Metanephros (tissue), 1 donor: Measurements from ENCODE around the gene C2orf72. TPM values are rescaled to one million over a fixed set of nuclear protein-coding genes. Genes with fewer than 3 reads are reported as not detected.

Source experiments
- total RNA-seq: library from RNA; depleted of rRNA; stranded (reverse); fragments of >200 nt; gene quantifications from one replicate; pipeline ENCODE4 v1.2.3, GENCODE V29; 2014

Gene C2orf72
- total RNA-seq = 3.0 TPM

GRCh38 chr2:231037202-231037730 lies at the start of gene C2orf72:
TSS of gene C2orf72 (plus strand) at chr2:231037523. CDS start at chr2:231037566, 43 bp downstream.

GRCh38 chr2:230995821-230996220 lies 41.5 kb upstream of the C2orf72 start, which contains the start of gene SPATA3:
TSS of gene SPATA3 (plus strand) at chr2:230996121. CDS start at chr2:230996234, 113 bp downstream.

DNA sequence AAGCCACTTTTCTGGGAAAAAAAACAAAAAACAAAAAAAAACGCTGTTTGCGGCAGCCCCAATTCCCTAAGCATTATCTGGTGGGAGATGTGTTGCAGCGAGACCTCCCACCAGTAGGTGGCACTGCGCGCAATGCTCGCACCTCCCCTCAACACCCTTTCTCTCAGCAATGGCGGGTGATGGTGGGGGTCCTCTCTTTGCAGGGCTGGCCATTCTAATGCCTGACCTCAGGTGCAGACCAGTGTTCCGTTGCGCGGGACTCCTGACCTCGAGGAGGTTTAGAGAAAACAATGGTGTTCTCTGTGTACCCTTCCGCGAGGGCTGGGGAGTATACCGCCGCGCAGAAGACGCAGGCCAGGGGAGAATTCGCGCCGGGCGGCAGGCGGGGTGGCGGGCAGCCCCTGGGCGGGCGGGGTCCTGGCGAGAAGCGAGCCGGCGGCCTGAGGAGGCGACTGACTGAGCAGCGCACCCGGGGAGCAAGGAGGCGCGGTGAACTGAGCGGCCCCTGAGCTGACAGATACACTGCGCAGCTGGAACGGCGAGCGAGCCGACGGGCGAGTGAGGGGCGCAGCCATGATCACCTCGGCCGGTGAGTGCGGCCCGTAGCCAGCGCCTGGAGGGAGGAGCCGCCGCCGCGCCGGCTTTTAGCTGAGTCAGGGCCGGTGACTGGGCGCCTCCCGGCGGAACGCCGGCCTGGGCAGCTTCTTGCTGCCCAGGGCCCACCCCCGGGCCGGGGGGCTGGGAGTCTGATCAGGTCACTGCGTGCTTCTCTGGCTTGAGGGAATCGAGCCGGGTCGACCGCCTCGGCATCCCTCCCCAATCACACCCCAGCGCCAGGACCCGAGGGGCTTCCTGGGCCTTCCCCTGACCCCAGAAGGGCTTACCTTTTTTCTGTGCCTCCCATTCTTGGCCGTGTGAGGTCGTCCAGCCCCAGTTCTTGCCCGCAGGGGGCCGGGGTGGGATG lies 19.4 kb downstream of the C2orf72 start, which contains the start of gene PSMD1:
Gene PSMD1 (plus strand): TSS at position 415 of the 964 bp plus-strand sequence. CDS start 159 bp downstream, at position 574.

Other genes starting within 250 kb of the C2orf72 start
- gene ITM2C, start 172.6 kb upstream of the C2orf72 start, total RNA-seq = 468 TPM
- 0.18 TPM for gene GPR55, start 112.3 kb upstream of the C2orf72 start, total RNA-seq
- gene SPATA3, start 41.4 kb upstream of the C2orf72 start, total RNA-seq = not detected
- 72.2 TPM for gene PSMD1, start 19.3 kb downstream of the C2orf72 start, total RNA-seq
- gene HTR2B, start 87.5 kb downstream of the C2orf72 start, total RNA-seq = 16.9 TPM
- 28.2 TPM for gene ARMC9, start 161.1 kb downstream of the C2orf72 start, total RNA-seq